CD4-positive, alpha-beta T cell treated with Interleukin-4 for 4 hours (primary cell): ENCODE results near the gene ZFP36L2.

ENCODE experiments used
- DNase-seq: peaks from one replicate; pipeline ENCODE4 v3.0.0-alpha.2; 2020

Gene ZFP36L2

GRCh38 chr2:43241558-43241957 is 15.2 kb upstream of the ZFP36L2 start:
- DNase-seq = no peak

- DNase-seq = no peak
Measured at GRCh38 chr2:43240766-43241150, 14.4 kb upstream of the ZFP36L2 start.

- no peak for DNase-seq
Measured at GRCh38 chr2:43239981-43240765, 13.8 kb upstream of the ZFP36L2 start.

GRCh38 chr2:43238813-43239212 is 12.4 kb upstream of the ZFP36L2 start:
- no peak for DNase-seq

- DNase-seq = no peak
Measured at GRCh38 chr2:43238176-43238575, 11.8 kb upstream of the ZFP36L2 start.

GRCh38 chr2:43233218-43234212 is 7.1 kb upstream of the ZFP36L2 start:
- no peak for DNase-seq

- DNase-seq = no peak
Measured at GRCh38 chr2:43230951-43231827, 4.8 kb upstream of the ZFP36L2 start.

GRCh38 chr2:43230351-43230885 is 4.0 kb upstream of the ZFP36L2 start:
- no peak for DNase-seq

GRCh38 chr2:43228756-43229659 is 2.6 kb upstream of the ZFP36L2 start:
- DNase-seq = peak; percentile 53

GRCh38 chr2:43228321-43228751 is 1.9 kb upstream of the ZFP36L2 start:
- DNase-seq = no peak

GRCh38 chr2:43227830-43228281 is 1.4 kb upstream of the ZFP36L2 start:
- DNase-seq = no peak

- DNase-seq = peak; percentile 60
Measured at GRCh38 chr2:43226955-43227829, 786 bp upstream of the ZFP36L2 start.

- DNase-seq = peak; percentile 79
Measured at GRCh38 chr2:43225788-43226557, 433 bp downstream of the ZFP36L2 start.

- peak; percentile 72 for DNase-seq
Measured at GRCh38 chr2:43225093-43225787, 1.2 kb downstream of the ZFP36L2 start.

- DNase-seq = no peak
Measured at GRCh38 chr2:43224571-43225092, 1.8 kb downstream of the ZFP36L2 start.

- peak; percentile 82 for DNase-seq
Measured at GRCh38 chr2:43224131-43224570, 2.3 kb downstream of the ZFP36L2 start.

- DNase-seq = no peak
Measured at GRCh38 chr2:43223521-43224001, 2.8 kb downstream of the ZFP36L2 start.
